GM23338 (cell line): ENCODE results near the gene SLC35A4. TPM values are rescaled to one million over a fixed set of nuclear protein-coding genes. Genes with fewer than 3 reads are reported as not detected.

Source experiments
- ATAC-seq: fragments of 200-7000 bp; cut with Tn5 transposase; 3 replicates; pipeline ENCODE4 v1.9.1; 2020
- DNase-seq: peaks from one replicate; pipeline ENCODE4 v3.0.0-alpha.2; 2015; ENCODE audit warnings: low spot score
- H2AFZ ChIP-seq: fragments of 200-600 bp; sonication (generic); 2 replicates; pipeline ENCODE4 v1.8.0; 2016; ENCODE audit warnings: antibody characterized with exemption, mild to moderate bottlenecking, moderate library complexity
- H3F3A ChIP-seq: fragments of 200-600 bp; sonication (generic); replicated peaks from 2 replicates; pipeline ENCODE4 v1.8.0; 2017; ENCODE audit warnings: antibody characterized with exemption, mixed run types, low read depth
- H3K27ac ChIP-seq: fragments of 200-600 bp; sonication (generic); 2 replicates; pipeline ENCODE4 v1.6.1; 2016; ENCODE audit warnings: low read depth
- H3K27me3 ChIP-seq: fragments of 200-600 bp; sonication (generic); 2 replicates; pipeline ENCODE4 v1.8.0; 2016; ENCODE audit warnings: mild to moderate bottlenecking, mixed run types, moderate library complexity; ENCODE audit not compliant: insufficient read depth
- H3K36me3 ChIP-seq: fragments of 200-600 bp; sonication (generic); 2 replicates; pipeline ENCODE4 v1.8.0; 2016; ENCODE audit warnings: mild to moderate bottlenecking; ENCODE audit not compliant: insufficient read depth
- H3K4me1 ChIP-seq: fragments of 200-600 bp; sonication (generic); 2 replicates; pipeline ENCODE4 v1.8.0; 2016; ENCODE audit warnings: mild to moderate bottlenecking, moderate library complexity; ENCODE audit not compliant: insufficient read depth
- H3K4me2 ChIP-seq: fragments of 200-600 bp; sonication (generic); 2 replicates; pipeline ENCODE4 v1.7.1; 2017; ENCODE audit warnings: mixed run types
- H3K4me3 ChIP-seq: fragments of 200-600 bp; sonication (generic); 2 replicates; pipeline ENCODE4 v1.6.1; 2016; ENCODE audit warnings: mixed run types
- H3K79me2 ChIP-seq: fragments of 200-600 bp; sonication (generic); replicated peaks from 2 replicates; pipeline ENCODE4 v1.8.0; 2017; ENCODE audit warnings: mild to moderate bottlenecking; ENCODE audit not compliant: insufficient read depth
- H3K9me2 ChIP-seq: fragments of 200-600 bp; sonication (generic); 2 replicates; pipeline ENCODE4 v1.8.0; 2017; ENCODE audit not compliant: insufficient read depth
- H4K20me1 ChIP-seq: fragments of 200-600 bp; sonication (generic); replicated peaks from 2 replicates; pipeline ENCODE4 v1.8.0; 2017; ENCODE audit warnings: mild to moderate bottlenecking; ENCODE audit not compliant: insufficient read depth
- H3K27ac Mint-ChIP-seq: 2 replicates; pipeline ENCODE4 v1.8.0; 2020; ENCODE audit warnings: inconsistent platforms, mild to moderate bottlenecking, moderate library complexity, mixed read lengths
- H3K27me3 Mint-ChIP-seq: 3 replicates; pipeline ENCODE4 v1.8.0; 2022; ENCODE audit warnings: low read depth, mild to moderate bottlenecking, moderate library complexity, mixed read lengths, inconsistent platforms; ENCODE audit not compliant: insufficient read depth, poor library complexity
- H3K36me3 Mint-ChIP-seq: 3 replicates; pipeline ENCODE4 v1.8.0; 2021; ENCODE audit warnings: low read depth, mild to moderate bottlenecking, inconsistent platforms, moderate library complexity, mixed read lengths
- H3K4me1 Mint-ChIP-seq: 3 replicates; pipeline ENCODE4 v1.8.0; 2020; ENCODE audit warnings: mild to moderate bottlenecking, inconsistent platforms, mixed read lengths
- H3K4me3 Mint-ChIP-seq: 3 replicates; pipeline ENCODE4 v1.8.0; 2021; ENCODE audit warnings: moderate library complexity, mild to moderate bottlenecking, inconsistent platforms, mixed read lengths
- H3K9me3 Mint-ChIP-seq: 3 replicates; pipeline ENCODE4 v1.8.0; 2020; ENCODE audit warnings: moderate library complexity, mild to moderate bottlenecking, inconsistent platforms, mixed read lengths
- EZH2 ChIP-seq: fragments of 200-600 bp; sonication (generic); IDR thresholded peaks from one replicate; pipeline ENCODE4 v1.8.0; 2017; ENCODE audit warnings: antibody characterized with exemption, mild to moderate bottlenecking, low read depth; ENCODE audit not compliant: unreplicated experiment
- ZNF331 ChIP-seq: fragments of 250-450 bp; sonication (Bioruptor Pico); IDR thresholded peaks from 2 replicates; pipeline ENCODE4 v1.5.0; 2020; ENCODE audit warnings: low read depth, mild to moderate bottlenecking, moderate library complexity
- polyA plus RNA-seq: library from polyadenylated mRNA; unstranded; fragments of >200 nt; fragmentation: Nextera tagmentation; extraction: Ambion mirVana; gene quantifications from 2 replicates; pipeline ENCODE4 v1.2.1, GENCODE V29; 2016
- total RNA-seq: library from RNA; depleted of rRNA; stranded (reverse); fragments of >200 nt; shearing (Covaris generic); gene quantifications from 2 replicates; pipeline ENCODE4 v1.2.3, GENCODE V29; 2014
- TF ChIP-seq, protein P1 (sequence below): fragments of 250-450 bp; sonication (Bioruptor Pico); IDR thresholded peaks from 2 replicates; pipeline ENCODE4 v1.5.0; 2020; ENCODE audit warnings: mild to moderate bottlenecking, moderate library complexity
- TF ChIP-seq, protein P2 (sequence below): IDR thresholded peaks from 2 replicates; pipeline ENCODE4 v1.6.1; 2016; ENCODE audit warnings: antibody characterized with exemption
- TF ChIP-seq, protein P3 (sequence below): IDR thresholded peaks from one replicate; pipeline ENCODE4 v1.6.1; 2018; ENCODE audit warnings: antibody characterized with exemption; ENCODE audit not compliant: unreplicated experiment

The SLC35A4 gene
- total and polyA plus RNA-seq, 2 experiments from 2014 or later, result 17.7 to 39.1 TPM

DNA sequence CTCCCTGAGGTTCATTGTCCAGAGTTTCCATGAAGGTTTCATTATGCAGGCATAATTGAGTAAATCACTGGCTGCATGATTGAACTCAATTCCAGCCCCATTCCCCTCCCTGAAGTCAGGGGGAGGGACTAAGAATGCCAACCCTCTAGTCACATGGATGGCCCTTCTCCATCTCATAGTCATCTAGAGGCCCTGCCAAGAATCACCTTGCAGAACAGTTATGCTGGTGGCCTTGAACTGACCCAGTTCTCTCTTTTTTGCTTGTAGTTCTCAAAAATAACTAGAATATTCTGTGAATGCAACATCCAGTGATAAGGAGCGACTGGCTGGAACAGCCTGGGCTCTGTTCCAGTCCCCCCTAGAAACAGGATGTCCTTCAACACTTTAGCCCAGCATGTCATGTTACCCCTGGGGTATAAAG is 31.7 kb downstream of the SLC35A4 start:
- Histone ChIP-seq H3K9me2 (no peaks in the 10 kb centered on the region), H3K27ac (no peak overlapping the region), H3K79me2 (no peaks in the 10 kb centered on the region), H3K4me2 (no peak overlapping the region), H3F3A (no peaks in the 10 kb centered on the region), H3K27me3 (no peaks in the 10 kb centered on the region), H3K4me3 (no peak overlapping the region), H2AFZ (no peak overlapping the region), H4K20me1 (no peaks in the 10 kb centered on the region), H3K4me1 (no peaks in the 10 kb centered on the region), H3K36me3 (no peaks in the 10 kb centered on the region)
- no peak for ATAC-seq
- Mint-ChIP-seq H3K36me3 (no peaks in the 10 kb centered on the region), H3K4me1 (no peaks in the 10 kb centered on the region), H3K9me3 (peaks cover 6% of the 10 kb centered on the region; the same call in 1 of the 3 replicates), H3K27ac (no peak overlapping the region), H3K4me3 (no peak overlapping the region), H3K27me3 (peaks cover 4% of the 10 kb centered on the region)
- TF ChIP-seq, protein P1, sequence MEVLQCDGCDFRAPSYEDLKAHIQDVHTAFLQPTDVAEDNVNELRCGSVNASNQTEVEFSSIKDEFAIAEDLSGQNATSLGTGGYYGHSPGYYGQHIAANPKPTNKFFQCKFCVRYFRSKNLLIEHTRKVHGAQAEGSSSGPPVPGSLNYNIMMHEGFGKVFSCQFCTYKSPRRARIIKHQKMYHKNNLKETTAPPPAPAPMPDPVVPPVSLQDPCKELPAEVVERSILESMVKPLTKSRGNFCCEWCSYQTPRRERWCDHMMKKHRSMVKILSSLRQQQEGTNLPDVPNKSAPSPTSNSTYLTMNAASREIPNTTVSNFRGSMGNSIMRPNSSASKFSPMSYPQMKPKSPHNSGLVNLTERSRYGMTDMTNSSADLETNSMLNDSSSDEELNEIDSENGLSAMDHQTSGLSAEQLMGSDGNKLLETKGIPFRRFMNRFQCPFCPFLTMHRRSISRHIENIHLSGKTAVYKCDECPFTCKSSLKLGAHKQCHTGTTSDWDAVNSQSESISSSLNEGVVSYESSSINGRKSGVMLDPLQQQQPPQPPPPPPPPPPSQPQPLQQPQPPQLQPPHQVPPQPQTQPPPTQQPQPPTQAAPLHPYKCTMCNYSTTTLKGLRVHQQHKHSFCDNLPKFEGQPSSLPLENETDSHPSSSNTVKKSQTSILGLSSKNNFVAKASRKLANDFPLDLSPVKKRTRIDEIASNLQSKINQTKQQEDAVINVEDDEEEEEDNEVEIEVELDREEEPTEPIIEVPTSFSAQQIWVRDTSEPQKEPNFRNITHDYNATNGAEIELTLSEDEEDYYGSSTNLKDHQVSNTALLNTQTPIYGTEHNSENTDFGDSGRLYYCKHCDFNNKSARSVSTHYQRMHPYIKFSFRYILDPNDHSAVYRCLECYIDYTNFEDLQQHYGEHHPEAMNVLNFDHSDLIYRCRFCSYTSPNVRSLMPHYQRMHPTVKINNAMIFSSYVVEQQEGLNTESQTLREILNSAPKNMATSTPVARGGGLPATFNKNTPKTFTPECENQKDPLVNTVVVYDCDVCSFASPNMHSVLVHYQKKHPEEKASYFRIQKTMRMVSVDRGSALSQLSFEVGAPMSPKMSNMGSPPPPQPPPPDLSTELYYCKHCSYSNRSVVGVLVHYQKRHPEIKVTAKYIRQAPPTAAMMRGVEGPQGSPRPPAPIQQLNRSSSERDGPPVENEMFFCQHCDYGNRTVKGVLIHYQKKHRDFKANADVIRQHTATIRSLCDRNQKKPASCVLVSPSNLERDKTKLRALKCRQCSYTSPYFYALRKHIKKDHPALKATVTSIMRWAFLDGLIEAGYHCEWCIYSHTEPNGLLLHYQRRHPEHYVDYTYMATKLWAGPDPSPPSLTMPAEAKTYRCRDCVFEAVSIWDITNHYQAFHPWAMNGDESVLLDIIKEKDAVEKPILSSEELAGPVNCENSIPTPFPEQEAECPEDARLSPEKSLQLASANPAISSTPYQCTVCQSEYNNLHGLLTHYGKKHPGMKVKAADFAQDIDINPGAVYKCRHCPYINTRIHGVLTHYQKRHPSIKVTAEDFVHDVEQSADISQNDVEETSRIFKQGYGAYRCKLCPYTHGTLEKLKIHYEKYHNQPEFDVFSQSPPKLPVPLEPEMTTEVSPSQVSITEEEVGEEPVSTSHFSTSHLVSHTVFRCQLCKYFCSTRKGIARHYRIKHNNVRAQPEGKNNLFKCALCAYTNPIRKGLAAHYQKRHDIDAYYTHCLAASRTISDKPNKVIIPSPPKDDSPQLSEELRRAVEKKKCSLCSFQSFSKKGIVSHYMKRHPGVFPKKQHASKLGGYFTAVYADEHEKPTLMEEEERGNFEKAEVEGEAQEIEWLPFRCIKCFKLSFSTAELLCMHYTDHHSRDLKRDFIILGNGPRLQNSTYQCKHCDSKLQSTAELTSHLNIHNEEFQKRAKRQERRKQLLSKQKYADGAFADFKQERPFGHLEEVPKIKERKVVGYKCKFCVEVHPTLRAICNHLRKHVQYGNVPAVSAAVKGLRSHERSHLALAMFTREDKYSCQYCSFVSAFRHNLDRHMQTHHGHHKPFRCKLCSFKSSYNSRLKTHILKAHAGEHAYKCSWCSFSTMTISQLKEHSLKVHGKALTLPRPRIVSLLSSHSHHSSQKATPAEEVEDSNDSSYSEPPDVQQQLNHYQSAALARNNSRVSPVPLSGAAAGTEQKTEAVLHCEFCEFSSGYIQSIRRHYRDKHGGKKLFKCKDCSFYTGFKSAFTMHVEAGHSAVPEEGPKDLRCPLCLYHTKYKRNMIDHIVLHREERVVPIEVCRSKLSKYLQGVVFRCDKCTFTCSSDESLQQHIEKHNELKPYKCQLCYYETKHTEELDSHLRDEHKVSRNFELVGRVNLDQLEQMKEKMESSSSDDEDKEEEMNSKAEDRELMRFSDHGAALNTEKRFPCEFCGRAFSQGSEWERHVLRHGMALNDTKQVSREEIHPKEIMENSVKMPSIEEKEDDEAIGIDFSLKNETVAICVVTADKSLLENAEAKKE (CRISPR knock-in tag), result no peak
- TF ChIP-seq, protein P2, sequence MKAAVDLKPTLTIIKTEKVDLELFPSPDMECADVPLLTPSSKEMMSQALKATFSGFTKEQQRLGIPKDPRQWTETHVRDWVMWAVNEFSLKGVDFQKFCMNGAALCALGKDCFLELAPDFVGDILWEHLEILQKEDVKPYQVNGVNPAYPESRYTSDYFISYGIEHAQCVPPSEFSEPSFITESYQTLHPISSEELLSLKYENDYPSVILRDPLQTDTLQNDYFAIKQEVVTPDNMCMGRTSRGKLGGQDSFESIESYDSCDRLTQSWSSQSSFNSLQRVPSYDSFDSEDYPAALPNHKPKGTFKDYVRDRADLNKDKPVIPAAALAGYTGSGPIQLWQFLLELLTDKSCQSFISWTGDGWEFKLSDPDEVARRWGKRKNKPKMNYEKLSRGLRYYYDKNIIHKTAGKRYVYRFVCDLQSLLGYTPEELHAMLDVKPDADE, result no peak
- TF ChIP-seq, protein P3, sequence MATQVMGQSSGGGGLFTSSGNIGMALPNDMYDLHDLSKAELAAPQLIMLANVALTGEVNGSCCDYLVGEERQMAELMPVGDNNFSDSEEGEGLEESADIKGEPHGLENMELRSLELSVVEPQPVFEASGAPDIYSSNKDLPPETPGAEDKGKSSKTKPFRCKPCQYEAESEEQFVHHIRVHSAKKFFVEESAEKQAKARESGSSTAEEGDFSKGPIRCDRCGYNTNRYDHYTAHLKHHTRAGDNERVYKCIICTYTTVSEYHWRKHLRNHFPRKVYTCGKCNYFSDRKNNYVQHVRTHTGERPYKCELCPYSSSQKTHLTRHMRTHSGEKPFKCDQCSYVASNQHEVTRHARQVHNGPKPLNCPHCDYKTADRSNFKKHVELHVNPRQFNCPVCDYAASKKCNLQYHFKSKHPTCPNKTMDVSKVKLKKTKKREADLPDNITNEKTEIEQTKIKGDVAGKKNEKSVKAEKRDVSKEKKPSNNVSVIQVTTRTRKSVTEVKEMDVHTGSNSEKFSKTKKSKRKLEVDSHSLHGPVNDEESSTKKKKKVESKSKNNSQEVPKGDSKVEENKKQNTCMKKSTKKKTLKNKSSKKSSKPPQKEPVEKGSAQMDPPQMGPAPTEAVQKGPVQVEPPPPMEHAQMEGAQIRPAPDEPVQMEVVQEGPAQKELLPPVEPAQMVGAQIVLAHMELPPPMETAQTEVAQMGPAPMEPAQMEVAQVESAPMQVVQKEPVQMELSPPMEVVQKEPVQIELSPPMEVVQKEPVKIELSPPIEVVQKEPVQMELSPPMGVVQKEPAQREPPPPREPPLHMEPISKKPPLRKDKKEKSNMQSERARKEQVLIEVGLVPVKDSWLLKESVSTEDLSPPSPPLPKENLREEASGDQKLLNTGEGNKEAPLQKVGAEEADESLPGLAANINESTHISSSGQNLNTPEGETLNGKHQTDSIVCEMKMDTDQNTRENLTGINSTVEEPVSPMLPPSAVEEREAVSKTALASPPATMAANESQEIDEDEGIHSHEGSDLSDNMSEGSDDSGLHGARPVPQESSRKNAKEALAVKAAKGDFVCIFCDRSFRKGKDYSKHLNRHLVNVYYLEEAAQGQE, result no peak
- no peak for TF ChIP-seq ZNF331 (CRISPR knock-in tag)
- TF ChIP-seq EZH2, result no peak
- DNase-seq, result no peak
